ENCODE results near the gene DAB1. TPM values are rescaled to one million over a fixed set of nuclear protein-coding genes. Genes with fewer than 3 reads are reported as not detected.

Gene DAB1
- polyA plus RNA-seq, 1 donor: 9.1 TPM

GRCh38 chr1:56975446-56975845 is 448.4 kb downstream of the DAB1 start:
- DNase-seq: no peak

- DNase-seq: no peak
These were observed 449.7 kb downstream of the DAB1 start for GRCh38 chr1:56973923-56974742.

- DNase-seq: no peak
These were observed 450.9 kb downstream of the DAB1 start for GRCh38 chr1:56972976-56973375.

- no peak for DNase-seq
These were observed 453.6 kb downstream of the DAB1 start for GRCh38 chr1:56970280-56970679.

GRCh38 chr1:56968878-56969495 is 454.9 kb downstream of the DAB1 start:
- no peak for DNase-seq

GRCh38 chr1:56967900-56968832 is 455.7 kb downstream of the DAB1 start:
- DNase-seq: peak; percentile 19

GRCh38 chr1:56967355-56967754 is 456.5 kb downstream of the DAB1 start:
- no peak for DNase-seq

- no peak for DNase-seq
These were observed 457.2 kb downstream of the DAB1 start for GRCh38 chr1:56966698-56966999.

- no peak for DNase-seq
These were observed 457.8 kb downstream of the DAB1 start, which contains the start of gene C8B for GRCh38 chr1:56965916-56966697. C8B (minus strand) TSS chr1:56966015; CDS start chr1:56965948, 67 bp downstream.

GRCh38 chr1:56965191-56965590 is 458.7 kb downstream of the DAB1 start:
- DNase-seq: no peak

- no peak for DNase-seq
These were observed 459.4 kb downstream of the DAB1 start for GRCh38 chr1:56964349-56965017.

GRCh38 chr1:56963667-56964066 is 460.2 kb downstream of the DAB1 start:
- DNase-seq: no peak

GRCh38 chr1:56961426-56961825 is 462.4 kb downstream of the DAB1 start:
- no peak for DNase-seq

GRCh38 chr1:56958526-56958925 is 465.3 kb downstream of the DAB1 start:
- no peak for DNase-seq

- no peak for DNase-seq
These were observed 465.9 kb downstream of the DAB1 start for GRCh38 chr1:56957931-56958330.

- DNase-seq: no peak
These were observed 469.2 kb downstream of the DAB1 start for GRCh38 chr1:56954664-56955063.

- no peak for DNase-seq
These were observed 470.5 kb downstream of the DAB1 start for GRCh38 chr1:56953386-56953785.

- no peak for DNase-seq
These were observed 471.4 kb downstream of the DAB1 start for GRCh38 chr1:56952501-56952900.

GRCh38 chr1:56948403-56949023 is 475.3 kb downstream of the DAB1 start:
- DNase-seq: no peak

Data from left kidney (tissue), 2 donors.